Duodenal mucosa (tissue), 2 donors: Measurements from ENCODE around the gene COX7C.
"Not testable (repeated sequence)": the region's sequence is repeated elsewhere in the genome, so short reads cannot be mapped to it uniquely, and the experiment has no call there.

ENCODE experiments used
- H3K27ac ChIP-seq: one replicate; pipeline ENCODE4 v1.7.0; 2013; ENCODE audit warnings: low read depth, low read length
- H3K27me3 ChIP-seq, 2 donors: one replicate each; pipeline ENCODE4 v1.7.0; 2013; ENCODE audit warnings: low read length in 2 of 2, control low read depth in 1 of 2; ENCODE audit not compliant: insufficient read depth in 2 of 2, control insufficient read depth in 1 of 2
- H3K36me3 ChIP-seq, 2 donors: one replicate each; pipeline ENCODE4 v1.7.0; 2013; ENCODE audit warnings: low read length in 2 of 2, control low read depth in 1 of 2; ENCODE audit not compliant: insufficient read depth in 2 of 2, control insufficient read depth in 1 of 2
- H3K4me1 ChIP-seq, 2 donors: one replicate each; pipeline ENCODE4 v1.7.0; 2013; ENCODE audit warnings: low read length in 2 of 2, control low read depth in 1 of 2; ENCODE audit not compliant: insufficient read depth in 2 of 2, control insufficient read depth in 1 of 2
- H3K4me3 ChIP-seq, 2 donors: one replicate each; pipeline ENCODE4 v1.7.0; 2013; ENCODE audit warnings: low read length in 2 of 2, low read depth in 1 of 2
- H3K9ac ChIP-seq, 2 donors: one replicate each; pipeline ENCODE4 v1.7.0; 2013; ENCODE audit warnings: low read length in 2 of 2, low read depth in 1 of 2
- H3K9me3 ChIP-seq, 2 donors: one replicate each; pipeline ENCODE4 v1.7.0; 2013; ENCODE audit warnings: low read length in 2 of 2, control low read depth in 1 of 2; ENCODE audit not compliant: control insufficient read depth in 1 of 2

Gene COX7C

DNA sequence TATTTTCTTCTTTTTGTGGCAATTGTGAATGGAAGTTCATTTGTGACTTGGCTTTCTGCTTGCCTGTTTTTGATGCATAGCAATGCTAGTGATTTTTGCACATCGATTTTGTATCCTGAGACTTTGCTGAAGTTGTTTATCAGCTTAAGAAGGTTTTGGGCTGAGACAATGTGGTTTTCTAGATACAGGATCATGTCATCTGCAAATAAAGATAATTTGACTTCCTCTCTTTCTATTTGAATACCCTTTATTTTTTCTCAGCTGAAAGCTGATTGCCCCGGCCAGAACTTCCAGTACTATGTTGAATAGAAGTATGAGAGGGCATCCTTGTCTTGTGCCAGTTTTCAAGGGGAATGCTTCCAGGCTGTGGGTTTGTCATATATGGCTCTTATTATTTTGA, 43.0 kb downstream of the COX7C start:
- not testable (repeated sequence) for H3K27me3 ChIP-seq, H3K36me3 ChIP-seq, H3K27ac ChIP-seq, H3K4me1 ChIP-seq, H3K4me3 ChIP-seq, H3K9ac ChIP-seq, H3K9me3 ChIP-seq

DNA sequence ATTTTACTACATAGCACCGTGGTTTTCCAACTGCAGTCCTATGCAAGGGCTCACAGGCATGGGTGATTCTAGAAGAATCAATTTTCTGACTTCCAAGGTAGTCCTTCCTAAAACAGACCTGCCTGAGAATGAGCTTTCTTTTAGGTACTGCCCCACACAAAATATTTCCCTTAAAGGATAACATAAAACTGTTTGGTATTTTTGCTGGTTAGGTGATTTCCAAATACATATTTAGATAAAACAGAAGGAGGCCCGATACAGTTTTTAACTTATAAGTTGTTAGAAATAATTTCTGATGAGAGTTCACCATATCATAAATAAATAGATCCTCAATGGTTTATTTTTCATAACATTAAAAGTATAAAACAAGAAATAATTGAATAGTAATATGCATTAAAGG, 46.4 kb downstream of the COX7C start:
- H3K9me3 ChIP-seq = no peaks in the 10 kb centered on the region
- no peaks in the 10 kb centered on the region for H3K4me1 ChIP-seq
- no peaks in the 10 kb centered on the region for H3K27me3 ChIP-seq
- no peaks in the 10 kb centered on the region for H3K36me3 ChIP-seq
- H3K9ac ChIP-seq = no peak overlapping the region
- H3K27ac ChIP-seq = no peak overlapping the region
- no peak overlapping the region for H3K4me3 ChIP-seq

DNA sequence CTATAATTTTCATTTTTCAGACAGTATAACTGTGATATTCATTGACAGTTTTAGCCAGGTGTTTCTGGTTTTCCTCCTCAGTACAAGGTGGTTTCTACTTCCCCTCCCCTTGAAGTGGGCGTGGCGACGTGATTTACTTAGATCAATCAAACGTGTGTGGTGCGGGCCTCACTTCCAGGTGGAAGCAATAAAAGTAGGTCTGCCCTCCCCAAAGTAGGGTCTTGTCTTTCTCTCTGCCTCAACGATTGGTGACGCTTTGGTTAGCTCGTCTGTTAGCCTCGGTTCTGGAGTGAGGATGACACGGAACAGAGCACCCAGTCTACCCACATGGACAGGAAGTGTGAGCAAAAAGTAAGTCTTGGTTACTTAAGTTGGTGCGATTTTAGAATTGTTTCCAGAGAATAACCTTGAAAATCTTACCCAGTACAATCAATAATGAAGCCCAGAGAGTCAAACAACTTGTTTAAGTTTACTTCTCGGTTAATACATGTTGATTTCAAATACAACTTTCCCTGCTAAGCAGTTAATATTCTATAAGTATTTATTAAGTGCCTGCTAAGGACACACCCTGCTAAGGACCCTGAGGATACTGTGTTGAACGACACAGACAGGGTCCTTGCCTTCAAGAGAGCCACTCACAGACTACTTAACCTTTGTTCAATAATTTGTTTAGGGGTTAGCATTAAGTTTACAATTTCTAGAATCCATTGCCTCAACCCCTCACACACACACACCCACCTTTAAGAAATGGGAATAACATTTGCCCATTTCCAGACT, 48.4 kb downstream of the COX7C start:
- Histone ChIP-seq H3K4me1 (no peaks in the 10 kb centered on the region), H3K9ac (no peak overlapping the region), H3K27me3 (no peaks in the 10 kb centered on the region), H3K27ac (no peak overlapping the region), H3K9me3 (no peaks in the 10 kb centered on the region), H3K4me3 (peak overlapping the region in 1 of 2 donors; percentile 43), H3K36me3 (no peaks in the 10 kb centered on the region)

DNA sequence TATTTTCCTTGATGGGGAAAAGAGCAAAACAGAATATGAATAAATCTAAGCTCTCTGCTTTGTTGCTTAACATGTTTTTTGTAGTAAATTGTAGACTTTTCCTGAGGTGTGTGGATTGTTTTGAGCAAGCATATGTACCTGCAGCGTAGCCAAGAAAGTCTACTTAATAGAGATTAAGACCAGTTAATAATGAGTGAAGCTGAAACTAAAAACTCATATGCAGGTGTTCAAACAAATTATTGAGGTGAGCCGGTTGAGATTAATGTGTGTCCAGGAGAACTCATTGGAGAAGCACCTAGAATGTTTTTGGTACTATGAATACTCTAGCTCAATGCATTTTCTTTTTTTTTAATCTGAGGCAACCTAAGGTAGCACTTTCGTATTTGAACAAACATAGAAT, 49.2 kb downstream of the COX7C start:
- Histone ChIP-seq H3K4me1 (no peaks in the 10 kb centered on the region), H3K27ac (no peak overlapping the region), H3K9me3 (no peaks in the 10 kb centered on the region), H3K4me3 (no peak overlapping the region), H3K9ac (no peak overlapping the region), H3K27me3 (no peaks in the 10 kb centered on the region), H3K36me3 (no peaks in the 10 kb centered on the region)
